GM12878 (cell line): ENCODE measurements around the gene BCAT1.

Source experiments
- BACH1 ChIP-seq: fragments of 450-650 bp; IDR thresholded peaks from 2 replicates; pipeline ENCODE4 v1.6.1; 2017; ENCODE audit warnings: mild to moderate bottlenecking, borderline replicate concordance
- CREB1 ChIP-seq: IDR thresholded peaks from 2 replicates; pipeline ENCODE4 v1.6.1; 2012; ENCODE audit warnings: low read depth, mild to moderate bottlenecking, inconsistent platforms
- JUND ChIP-seq: IDR thresholded peaks from 2 replicates; pipeline ENCODE4 v1.6.1; 2012; ENCODE audit warnings: low read depth, mild to moderate bottlenecking, low read length, improper control_type of control experiment, moderate library complexity
- MYC ChIP-seq: IDR thresholded peaks from 2 replicates; pipeline ENCODE4 v1.6.1; 2011; ENCODE audit warnings: mild to moderate bottlenecking, low read length, moderate library complexity, inconsistent platforms; ENCODE audit not compliant: insufficient read depth, insufficient replicate concordance, insufficient read length, severe bottlenecking
- RCOR1 ChIP-seq: conservative IDR thresholded peaks from 2 replicates; pipeline ENCODE4 v1.6.1; 2012; ENCODE audit warnings: low read depth, low read length, improper control_type of control experiment
- ZNF217 ChIP-seq: fragments of 450-650 bp; IDR thresholded peaks from 2 replicates; pipeline ENCODE4 v1.6.1; 2017; ENCODE audit warnings: antibody characterized with exemption, mild to moderate bottlenecking
- TF ChIP-seq, protein P1 (sequence below), 3 experiments: IDR thresholded peaks in 2 of 3; conservative IDR thresholded peaks in 1 of 3; 2 replicates each; pipeline ENCODE4 v1.5.1; 2011; ENCODE audit warnings: low read depth in 3 of 3, low read length in 3 of 3, mild to moderate bottlenecking in 3 of 3, control low read depth in 2 of 3, moderate library complexity in 2 of 3, inconsistent platforms in 1 of 3, mixed read lengths in 1 of 3; ENCODE audit not compliant: control insufficient read depth in 2 of 3, insufficient read depth in 1 of 3; ENCODE audit errors: extremely low read depth in 1 of 3
- TF ChIP-seq, protein P2 (sequence below): IDR thresholded peaks from 2 replicates; pipeline ENCODE4 v1.6.1; 2011; ENCODE audit warnings: low read depth, low read length, improper control_type of control experiment, borderline replicate concordance

DNA sequence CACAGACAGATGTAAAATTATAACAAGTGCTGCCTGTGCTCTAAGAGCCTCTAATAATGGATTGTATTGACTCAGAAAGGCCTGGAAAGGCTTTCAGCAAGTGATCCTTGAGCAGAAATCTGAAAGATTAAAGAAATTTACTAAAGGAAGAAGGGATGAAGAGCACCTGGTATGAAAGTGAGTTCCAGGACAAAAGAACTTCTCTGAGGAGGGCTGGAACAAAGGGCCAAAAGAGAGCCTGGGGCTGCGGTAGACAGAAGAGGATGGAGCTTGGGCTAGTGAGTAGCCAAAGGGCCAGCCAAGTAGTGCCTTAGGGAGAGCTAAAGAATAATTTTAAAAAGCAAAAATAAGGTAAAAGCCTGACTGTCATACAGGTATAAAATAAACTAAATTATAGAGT is 44.0 kb downstream of the BCAT1 start:
- TF ChIP-seq, protein P1, sequence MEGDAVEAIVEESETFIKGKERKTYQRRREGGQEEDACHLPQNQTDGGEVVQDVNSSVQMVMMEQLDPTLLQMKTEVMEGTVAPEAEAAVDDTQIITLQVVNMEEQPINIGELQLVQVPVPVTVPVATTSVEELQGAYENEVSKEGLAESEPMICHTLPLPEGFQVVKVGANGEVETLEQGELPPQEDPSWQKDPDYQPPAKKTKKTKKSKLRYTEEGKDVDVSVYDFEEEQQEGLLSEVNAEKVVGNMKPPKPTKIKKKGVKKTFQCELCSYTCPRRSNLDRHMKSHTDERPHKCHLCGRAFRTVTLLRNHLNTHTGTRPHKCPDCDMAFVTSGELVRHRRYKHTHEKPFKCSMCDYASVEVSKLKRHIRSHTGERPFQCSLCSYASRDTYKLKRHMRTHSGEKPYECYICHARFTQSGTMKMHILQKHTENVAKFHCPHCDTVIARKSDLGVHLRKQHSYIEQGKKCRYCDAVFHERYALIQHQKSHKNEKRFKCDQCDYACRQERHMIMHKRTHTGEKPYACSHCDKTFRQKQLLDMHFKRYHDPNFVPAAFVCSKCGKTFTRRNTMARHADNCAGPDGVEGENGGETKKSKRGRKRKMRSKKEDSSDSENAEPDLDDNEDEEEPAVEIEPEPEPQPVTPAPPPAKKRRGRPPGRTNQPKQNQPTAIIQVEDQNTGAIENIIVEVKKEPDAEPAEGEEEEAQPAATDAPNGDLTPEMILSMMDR (IDR thresholded peaks at IDR 0.05 in 2 of 3, conservative IDR thresholded peaks at IDR 0.05 in 1 of 3; ENCODE audit: control insufficient read depth in 2 of 3, extremely low read depth in 1 of 3, insufficient read depth in 1 of 3, low read depth in 3 of 3, low read length in 3 of 3) = no peak
- TF ChIP-seq BACH1 (no peak), MYC (no peak), JUND (no peak), ZNF217 (no peak), CREB1 (no peak), RCOR1 (no peak)
- TF ChIP-seq, protein P2, sequence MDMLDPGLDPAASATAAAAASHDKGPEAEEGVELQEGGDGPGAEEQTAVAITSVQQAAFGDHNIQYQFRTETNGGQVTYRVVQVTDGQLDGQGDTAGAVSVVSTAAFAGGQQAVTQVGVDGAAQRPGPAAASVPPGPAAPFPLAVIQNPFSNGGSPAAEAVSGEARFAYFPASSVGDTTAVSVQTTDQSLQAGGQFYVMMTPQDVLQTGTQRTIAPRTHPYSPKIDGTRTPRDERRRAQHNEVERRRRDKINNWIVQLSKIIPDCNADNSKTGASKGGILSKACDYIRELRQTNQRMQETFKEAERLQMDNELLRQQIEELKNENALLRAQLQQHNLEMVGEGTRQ = no peak
